GM06990 (cell line): ENCODE data around the gene ADGRB2.

ENCODE experiments used
- DNase-seq: peaks from one replicate; pipeline ENCODE4 v3.0.0-alpha.2; 2011; ENCODE audit not compliant: insufficient read length; ENCODE audit errors: extremely low read depth
- H3K27me3 ChIP-seq: replicated peaks from 2 replicates; pipeline ENCODE4 v1.6.0; 2011; ENCODE audit warnings: low read length; ENCODE audit not compliant: control insufficient read depth, insufficient read depth
- H3K36me3 ChIP-seq: 2 replicates; pipeline ENCODE4 v1.5.1; 2011; ENCODE audit warnings: low read length; ENCODE audit not compliant: control insufficient read depth, insufficient read depth
- H3K4me3 ChIP-seq: replicated peaks from 2 replicates; pipeline ENCODE4 v1.5.1; 2011; ENCODE audit warnings: low read depth, mild to moderate bottlenecking, control low read depth, low read length
- TF ChIP-seq, protein P1 (sequence below): IDR thresholded peaks from 2 replicates; pipeline ENCODE4 v1.5.1; 2011; ENCODE audit warnings: low read length, control low read depth, mild to moderate bottlenecking, inconsistent platforms; ENCODE audit not compliant: insufficient read depth, poor library complexity, severe bottlenecking

ADGRB2 gene

DNA sequence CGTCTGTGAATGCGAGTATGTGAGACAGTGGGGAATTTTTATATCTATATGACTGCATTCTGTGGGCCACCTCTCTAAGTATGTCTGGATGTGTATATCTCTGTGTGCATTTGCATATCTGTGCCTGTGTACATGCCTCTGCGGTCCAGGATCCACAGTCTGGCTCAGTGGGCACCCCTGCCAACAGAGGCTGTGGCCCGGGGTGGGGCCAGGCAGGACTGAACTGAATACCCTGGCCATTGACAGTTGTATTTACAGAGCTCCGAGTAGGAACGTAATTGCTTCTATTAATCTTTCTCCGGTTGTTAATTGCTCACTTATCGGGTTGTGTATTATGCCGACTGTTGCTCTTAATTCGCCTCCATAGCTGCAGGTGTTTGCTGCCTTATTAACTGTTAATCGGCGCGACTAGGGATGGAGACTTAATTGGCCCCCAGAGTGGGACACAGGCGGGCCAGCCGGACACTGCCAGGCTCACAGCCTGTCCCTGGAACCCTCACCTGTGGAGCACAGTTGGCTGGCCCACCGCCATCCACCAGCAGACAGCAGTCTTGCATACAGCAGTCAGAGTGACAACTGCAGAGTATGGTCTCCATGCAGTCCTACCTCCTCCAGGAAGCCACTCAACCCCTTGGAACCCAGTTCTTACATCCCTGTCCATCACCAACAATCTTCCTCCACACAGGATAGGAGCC is 22.4 kb upstream of the ADGRB2 start:
- DNase-seq, result no peak
- TF ChIP-seq, protein P1, sequence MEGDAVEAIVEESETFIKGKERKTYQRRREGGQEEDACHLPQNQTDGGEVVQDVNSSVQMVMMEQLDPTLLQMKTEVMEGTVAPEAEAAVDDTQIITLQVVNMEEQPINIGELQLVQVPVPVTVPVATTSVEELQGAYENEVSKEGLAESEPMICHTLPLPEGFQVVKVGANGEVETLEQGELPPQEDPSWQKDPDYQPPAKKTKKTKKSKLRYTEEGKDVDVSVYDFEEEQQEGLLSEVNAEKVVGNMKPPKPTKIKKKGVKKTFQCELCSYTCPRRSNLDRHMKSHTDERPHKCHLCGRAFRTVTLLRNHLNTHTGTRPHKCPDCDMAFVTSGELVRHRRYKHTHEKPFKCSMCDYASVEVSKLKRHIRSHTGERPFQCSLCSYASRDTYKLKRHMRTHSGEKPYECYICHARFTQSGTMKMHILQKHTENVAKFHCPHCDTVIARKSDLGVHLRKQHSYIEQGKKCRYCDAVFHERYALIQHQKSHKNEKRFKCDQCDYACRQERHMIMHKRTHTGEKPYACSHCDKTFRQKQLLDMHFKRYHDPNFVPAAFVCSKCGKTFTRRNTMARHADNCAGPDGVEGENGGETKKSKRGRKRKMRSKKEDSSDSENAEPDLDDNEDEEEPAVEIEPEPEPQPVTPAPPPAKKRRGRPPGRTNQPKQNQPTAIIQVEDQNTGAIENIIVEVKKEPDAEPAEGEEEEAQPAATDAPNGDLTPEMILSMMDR, result no peak

DNA sequence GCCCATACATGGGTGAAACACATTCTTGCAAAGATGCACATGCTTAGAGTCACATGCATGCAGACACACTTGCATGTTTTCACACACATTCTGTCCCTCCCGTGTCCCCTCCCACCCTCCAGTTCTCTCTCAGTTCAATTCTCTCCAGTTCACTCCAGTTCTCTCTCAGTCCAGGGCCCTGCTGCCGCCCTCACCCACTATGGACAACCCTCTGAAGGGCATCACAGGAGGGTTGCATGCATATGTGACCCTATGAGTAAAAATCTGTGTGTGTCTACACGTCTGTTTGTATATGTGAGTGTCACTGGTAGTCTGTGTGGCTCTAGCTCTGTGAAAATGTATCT is 21.8 kb upstream of the ADGRB2 start:
- TF ChIP-seq, protein P1, result no peak
- no peak for DNase-seq
- H3K27me3 ChIP-seq, result no peaks in the 10 kb centered on the region

More for the DNA sequence above, 22.4 kb upstream of the ADGRB2 start:
- Histone ChIP-seq H3K27me3 (no peaks in the 10 kb centered on the region), H3K4me3 (no peak overlapping the region), H3K36me3 (no peaks in the 10 kb centered on the region)

DNA sequence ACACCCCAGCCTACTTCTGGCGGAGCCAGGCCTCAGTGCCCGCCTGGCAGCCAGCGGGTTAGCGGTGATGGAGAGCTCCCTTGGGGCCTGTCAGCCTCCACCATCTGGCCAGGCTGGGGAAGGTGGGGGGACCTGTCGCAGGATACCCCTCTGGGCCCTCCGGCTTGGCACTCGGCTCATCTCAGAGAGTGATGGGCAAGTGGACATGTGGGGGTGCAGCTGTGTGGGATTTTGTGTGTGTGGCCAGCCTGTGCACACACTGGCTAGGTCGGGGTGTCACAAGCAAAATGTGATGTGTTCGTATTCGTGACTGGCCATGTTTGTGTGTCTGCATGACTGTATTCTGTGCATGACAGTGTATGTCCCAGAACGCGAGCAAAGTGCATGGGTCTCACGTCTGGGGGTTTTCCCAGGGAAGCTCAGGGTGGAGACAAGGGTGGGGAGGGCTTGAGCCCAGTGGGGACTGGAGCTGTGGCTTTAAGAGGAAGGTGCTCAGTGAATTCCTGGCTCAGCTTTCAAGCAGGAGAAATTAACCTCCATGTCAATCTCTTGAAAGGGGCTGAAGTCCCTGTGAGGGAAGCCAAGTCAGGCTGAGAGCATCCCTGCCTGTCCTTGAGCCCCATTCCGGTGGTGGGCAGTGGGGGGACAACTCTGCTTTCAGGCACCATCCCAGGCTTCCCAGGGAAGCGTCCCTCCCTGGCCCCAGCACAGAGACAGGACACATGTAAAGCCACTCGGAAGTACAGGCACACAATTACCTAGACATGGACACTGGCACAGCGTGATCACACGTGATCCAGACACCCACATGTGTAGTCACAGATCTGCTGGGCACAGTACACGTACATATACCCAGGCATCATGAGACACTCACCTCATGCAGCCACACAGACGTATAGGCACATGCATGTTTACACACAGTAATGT is 21.1 kb upstream of the ADGRB2 start:
- DNase-seq, result no peak
- TF ChIP-seq, protein P1, result no peak
- Histone ChIP-seq H3K27me3 (no peaks in the 10 kb centered on the region), H3K36me3 (no peaks in the 10 kb centered on the region), H3K4me3 (no peak overlapping the region)

More for the DNA sequence above, 21.8 kb upstream of the ADGRB2 start:
- H3K36me3 ChIP-seq, result no peaks in the 10 kb centered on the region
- H3K4me3 ChIP-seq, result no peak overlapping the region

DNA sequence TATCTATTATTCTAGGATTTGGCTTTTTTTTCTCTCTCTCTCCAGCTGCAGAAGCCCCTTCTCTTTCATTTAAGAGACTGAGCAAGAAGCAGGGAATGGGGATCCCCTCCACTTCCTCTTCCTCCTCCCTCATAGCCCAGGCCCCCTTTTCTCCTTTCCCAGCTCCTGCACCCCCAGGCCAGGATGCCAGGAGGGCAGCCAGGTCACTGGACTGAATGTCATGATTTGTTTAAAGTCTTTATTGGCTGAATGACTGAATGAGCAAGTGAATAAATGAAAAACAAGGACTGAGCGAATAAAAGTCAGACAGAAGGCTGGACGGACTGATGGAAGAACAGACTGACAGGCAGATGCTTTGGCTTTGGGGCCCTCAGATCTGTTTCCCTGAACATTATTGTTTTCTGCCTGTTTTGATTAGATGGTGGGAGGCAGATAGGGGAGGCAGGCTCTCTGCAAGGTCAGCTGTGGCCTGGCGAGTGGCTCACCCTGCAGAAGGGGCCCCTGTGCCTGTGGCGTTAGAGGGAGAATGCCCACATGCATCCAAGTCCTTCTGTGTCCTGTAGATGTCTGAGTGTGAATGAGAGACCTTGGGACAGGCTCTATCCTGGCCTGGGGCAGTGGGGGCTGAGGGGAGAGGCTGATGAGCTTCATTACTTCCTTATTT is 20.3 kb upstream of the ADGRB2 start:
- TF ChIP-seq, protein P1, result no peak
- no peaks in the 10 kb centered on the region for H3K27me3 ChIP-seq
- H3K36me3 ChIP-seq, result no peaks in the 10 kb centered on the region
- H3K4me3 ChIP-seq, result no peak overlapping the region
- no peak for DNase-seq

DNA sequence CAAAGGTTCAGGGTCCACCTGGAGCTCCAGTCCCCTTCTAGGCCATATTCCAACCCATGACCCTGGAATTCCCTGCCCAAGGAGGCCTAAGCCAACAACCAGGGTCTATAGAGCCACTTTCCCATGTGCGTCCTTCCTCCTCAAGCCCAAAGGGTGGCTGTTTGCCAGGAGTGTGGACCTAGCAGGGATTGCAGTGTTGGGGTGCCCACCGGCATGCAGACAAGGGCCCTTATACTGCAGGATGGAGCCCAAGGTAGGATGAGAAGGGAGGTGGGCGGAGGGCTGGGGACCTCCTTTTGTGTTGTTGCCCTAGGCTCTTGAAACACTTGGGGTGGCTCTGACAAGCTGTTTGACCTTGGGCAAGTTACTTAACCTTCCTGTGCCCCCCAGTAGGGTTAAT is 19.7 kb upstream of the ADGRB2 start:
- TF ChIP-seq, protein P1, result no peak

More for the DNA sequence above, 19.7 kb upstream of the ADGRB2 start:
- H3K4me3 ChIP-seq, result no peak overlapping the region
- H3K27me3 ChIP-seq, result no peaks in the 10 kb centered on the region
- no peak for DNase-seq
- no peaks in the 10 kb centered on the region for H3K36me3 ChIP-seq
